IMR-90 (cell line): Measurements from ENCODE around the gene EXOC3L4.

Experiments used
- MAFK ChIP-seq: IDR thresholded peaks from 2 replicates; pipeline ENCODE4 v1.6.1; 2012; ENCODE audit warnings: low read depth, low read length, improper control_type of control experiment
- POLR2A ChIP-seq: IDR thresholded peaks from 2 replicates; pipeline ENCODE4 v1.6.1; 2012; ENCODE audit warnings: mild to moderate bottlenecking, low read depth, low read length
- TF ChIP-seq, protein P1 (sequence below): fragments of 150-350 bp; IDR thresholded peaks from 2 replicates; pipeline ENCODE4 v1.6.1; 2016; ENCODE audit warnings: low read depth, mild to moderate bottlenecking, low read length, moderate library complexity, borderline replicate concordance
- TF ChIP-seq, protein P2 (sequence below): conservative IDR thresholded peaks from 2 replicates; pipeline ENCODE4 v1.5.1; 2012; ENCODE audit warnings: mild to moderate bottlenecking, low read depth, low read length, improper control_type of control experiment

DNA sequence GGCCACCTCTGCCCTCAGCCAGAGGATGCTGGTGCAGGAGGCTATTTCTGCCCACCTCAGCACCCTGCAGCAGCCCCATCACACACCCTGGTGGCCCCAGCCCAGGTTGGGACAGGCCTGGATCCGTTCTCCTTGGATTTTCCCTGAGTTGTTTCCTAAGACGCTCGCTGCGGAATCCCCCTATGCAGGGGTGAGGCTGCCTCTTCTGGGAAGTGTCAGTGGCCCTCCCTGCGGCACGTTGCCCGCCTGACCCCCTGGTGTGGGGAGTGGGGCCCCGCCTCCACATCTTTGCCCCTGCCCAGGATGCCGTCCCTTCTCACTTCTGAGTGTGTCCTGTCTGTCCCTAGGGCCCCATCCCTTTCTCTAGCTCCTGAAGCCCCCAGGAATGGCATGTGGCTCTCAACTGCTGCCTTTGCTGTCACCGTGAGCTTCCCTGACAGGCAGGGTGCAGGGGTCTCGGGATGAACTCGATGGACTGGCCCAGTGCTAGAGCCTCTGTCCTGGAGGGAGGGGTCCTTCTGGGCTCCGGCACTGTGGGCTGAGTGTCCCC lies 594 bp upstream of the EXOC3L4 start:
- TF ChIP-seq POLR2A (no peak), MAFK (no peak)
- TF ChIP-seq, protein P1, sequence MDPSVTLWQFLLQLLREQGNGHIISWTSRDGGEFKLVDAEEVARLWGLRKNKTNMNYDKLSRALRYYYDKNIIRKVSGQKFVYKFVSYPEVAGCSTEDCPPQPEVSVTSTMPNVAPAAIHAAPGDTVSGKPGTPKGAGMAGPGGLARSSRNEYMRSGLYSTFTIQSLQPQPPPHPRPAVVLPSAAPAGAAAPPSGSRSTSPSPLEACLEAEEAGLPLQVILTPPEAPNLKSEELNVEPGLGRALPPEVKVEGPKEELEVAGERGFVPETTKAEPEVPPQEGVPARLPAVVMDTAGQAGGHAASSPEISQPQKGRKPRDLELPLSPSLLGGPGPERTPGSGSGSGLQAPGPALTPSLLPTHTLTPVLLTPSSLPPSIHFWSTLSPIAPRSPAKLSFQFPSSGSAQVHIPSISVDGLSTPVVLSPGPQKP = no peak
- TF ChIP-seq, protein P2, sequence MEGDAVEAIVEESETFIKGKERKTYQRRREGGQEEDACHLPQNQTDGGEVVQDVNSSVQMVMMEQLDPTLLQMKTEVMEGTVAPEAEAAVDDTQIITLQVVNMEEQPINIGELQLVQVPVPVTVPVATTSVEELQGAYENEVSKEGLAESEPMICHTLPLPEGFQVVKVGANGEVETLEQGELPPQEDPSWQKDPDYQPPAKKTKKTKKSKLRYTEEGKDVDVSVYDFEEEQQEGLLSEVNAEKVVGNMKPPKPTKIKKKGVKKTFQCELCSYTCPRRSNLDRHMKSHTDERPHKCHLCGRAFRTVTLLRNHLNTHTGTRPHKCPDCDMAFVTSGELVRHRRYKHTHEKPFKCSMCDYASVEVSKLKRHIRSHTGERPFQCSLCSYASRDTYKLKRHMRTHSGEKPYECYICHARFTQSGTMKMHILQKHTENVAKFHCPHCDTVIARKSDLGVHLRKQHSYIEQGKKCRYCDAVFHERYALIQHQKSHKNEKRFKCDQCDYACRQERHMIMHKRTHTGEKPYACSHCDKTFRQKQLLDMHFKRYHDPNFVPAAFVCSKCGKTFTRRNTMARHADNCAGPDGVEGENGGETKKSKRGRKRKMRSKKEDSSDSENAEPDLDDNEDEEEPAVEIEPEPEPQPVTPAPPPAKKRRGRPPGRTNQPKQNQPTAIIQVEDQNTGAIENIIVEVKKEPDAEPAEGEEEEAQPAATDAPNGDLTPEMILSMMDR = no peak
